ENCODE results near the gene SLC34A2. TPM values are rescaled to one million over a fixed set of nuclear protein-coding genes. Genes with fewer than 3 reads are reported as not detected.

Gene SLC34A2
- polyA plus RNA-seq, 12 donors = 0.07 to 0.55 (median 0.16) TPM; not detected in 2

- DNase-seq = no peak
These were observed 67.8 kb downstream of the SLC34A2 start for GRCh38 chr4:25723409-25723808.

- DNase-seq = no peak
These were observed 70.2 kb downstream of the SLC34A2 start for GRCh38 chr4:25725870-25726269.

- DNase-seq = no peak
These were observed 72.3 kb downstream of the SLC34A2 start for GRCh38 chr4:25727711-25728493.

Other genes with a start within 250 kb of the SLC34A2 start
- 10 to 100 TPM in 11 of 12 donors, not detected in 1; 14.1 to 30.1 (median 19.5) TPM for gene SEL1L3, start 207.1 kb downstream of the SLC34A2 start, polyA plus RNA-seq (ENCODE audit: insufficient read length in 12 of 12)

Measured in muscle of arm (tissue), 12 donors.